Endothelial cell of umbilical vein (primary cell): ENCODE results near the gene ADCY2.

Experiments
- CTCF ChIP-seq, 2 donors: IDR thresholded peaks; 1 replicate in 1 of 2; 2 replicates in 1 of 2; pipeline ENCODE4 v1.5.1; 2011; ENCODE audit warnings: low read length in 2 of 2, mild to moderate bottlenecking in 2 of 2, moderate library complexity in 2 of 2, control low read depth in 1 of 2, inconsistent platforms in 1 of 2, low read depth in 1 of 2; ENCODE audit not compliant: insufficient read depth in 1 of 2; ENCODE audit errors: extremely low read depth in 1 of 2
- EZH2 ChIP-seq: IDR thresholded peaks from 2 replicates; pipeline ENCODE4 v1.6.1; 2012; ENCODE audit warnings: borderline replicate concordance, low read depth, mild to moderate bottlenecking, moderate library complexity, low read length, inconsistent platforms; ENCODE audit not compliant: severe bottlenecking
- FOS ChIP-seq: IDR thresholded peaks from 2 replicates; pipeline ENCODE4 v1.6.1; 2011; ENCODE audit warnings: mild to moderate bottlenecking, low read length, moderate library complexity, borderline replicate concordance; ENCODE audit not compliant: insufficient read depth
- JUN ChIP-seq: IDR thresholded peaks from 2 replicates; pipeline ENCODE4 v1.6.1; 2011; ENCODE audit warnings: borderline replicate concordance, low read depth; ENCODE audit not compliant: insufficient read length, insufficient read depth
- MAX ChIP-seq: IDR thresholded peaks from 2 replicates; pipeline ENCODE4 v1.6.1; 2011; ENCODE audit not compliant: insufficient read depth, insufficient read length
- MYC ChIP-seq: IDR thresholded peaks from one replicate; pipeline ENCODE4 v1.6.1; 2011; ENCODE audit warnings: mild to moderate bottlenecking, low read depth, low read length
- POLR2A ChIP-seq: IDR thresholded peaks from 2 replicates; pipeline ENCODE4 v1.6.1; 2012; ENCODE audit warnings: low read depth, mild to moderate bottlenecking, control low read depth, low read length
- POLR2AphosphoS5 ChIP-seq: IDR thresholded peaks from 2 replicates; pipeline ENCODE4 v1.6.1; 2012; ENCODE audit warnings: low read depth, mild to moderate bottlenecking, control low read depth, low read length, moderate library complexity; ENCODE audit not compliant: insufficient read depth

DNA sequence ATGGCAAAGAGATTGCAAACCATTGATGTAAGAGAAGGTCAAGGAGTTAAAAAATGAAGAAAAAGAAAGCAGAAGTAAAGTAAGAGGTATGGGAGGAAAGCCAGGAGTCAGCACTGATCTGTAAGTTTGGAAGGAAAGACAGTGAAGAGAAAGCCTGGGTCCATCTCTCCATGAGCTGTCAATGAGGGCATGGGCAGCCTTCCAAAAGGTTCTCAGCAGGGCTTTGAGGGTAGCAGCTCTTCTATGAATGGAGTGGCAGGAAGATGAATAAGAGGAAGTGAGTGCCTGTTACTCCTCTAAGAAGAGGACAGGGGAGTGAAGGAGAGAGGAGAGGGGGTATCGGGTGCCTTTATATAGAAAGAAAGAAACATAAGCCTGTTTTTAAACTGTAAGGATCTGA, 97.1 kb downstream of the ADCY2 start:
- TF ChIP-seq CTCF (IDR thresholded peaks at IDR 0.05; ENCODE audit: extremely low read depth in 1 of 2, insufficient read depth in 1 of 2, low read depth in 1 of 2, low read length in 2 of 2) (no peak), MAX (no peak), FOS (no peak), POLR2AphosphoS5 (no peak), EZH2 (no peak), MYC (no peak), JUN (no peak), POLR2A (no peak)
